HG03342 (cell line): ENCODE results near the gene TJP1.
"Not testable (repeated sequence)": the region's sequence is repeated elsewhere in the genome, so short reads cannot be mapped to it uniquely, and the experiment has no call there.

Experiments used
- ATAC-seq: cut with Tn5 transposase; IDR thresholded peaks from one replicate; pipeline ENCODE4 v1.9.1; 2021; ENCODE audit warnings: mild to moderate bottlenecking, moderate library complexity; ENCODE audit not compliant: unreplicated experiment

The TJP1 gene

DNA sequence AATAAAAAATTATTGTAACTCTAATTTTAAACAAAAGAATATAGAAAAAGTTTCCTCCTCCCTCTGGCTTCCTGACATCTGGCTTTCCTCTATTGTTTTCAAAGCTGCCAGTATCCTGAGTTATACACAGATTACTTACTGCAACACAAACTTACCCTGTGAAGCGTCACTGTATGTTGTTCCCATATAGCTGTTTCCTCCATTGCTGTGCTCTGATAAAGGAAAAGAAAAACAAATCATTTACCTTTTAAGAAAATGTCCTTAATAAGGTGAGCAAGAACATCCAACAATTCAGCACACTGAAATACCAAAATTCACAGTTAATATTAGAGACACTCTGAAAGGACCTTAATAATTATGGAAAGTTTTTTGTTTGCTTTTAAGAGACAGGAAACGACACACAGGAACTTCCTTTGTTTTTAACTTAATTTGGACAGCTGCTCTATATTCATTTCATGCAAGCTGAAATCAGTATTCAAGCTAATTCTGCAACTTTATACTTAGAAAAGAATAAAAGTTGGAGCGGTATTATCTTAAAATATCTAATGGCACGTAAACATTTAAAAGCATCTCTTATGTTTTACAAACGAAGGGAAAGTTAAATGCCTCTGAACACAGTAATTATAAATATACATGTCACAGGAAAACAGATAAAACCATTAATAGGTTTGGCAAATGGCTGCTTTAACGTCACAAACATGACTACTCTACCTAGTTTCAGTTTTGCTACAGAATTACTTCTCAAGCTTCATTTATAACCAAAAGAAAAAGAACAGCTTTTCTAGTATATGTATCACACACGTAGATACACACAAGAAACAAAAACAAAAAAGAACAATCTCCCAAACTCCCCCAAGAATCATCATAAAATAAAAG lies 21.5 kb downstream of the TJP1 start:
- no peak for ATAC-seq

DNA sequence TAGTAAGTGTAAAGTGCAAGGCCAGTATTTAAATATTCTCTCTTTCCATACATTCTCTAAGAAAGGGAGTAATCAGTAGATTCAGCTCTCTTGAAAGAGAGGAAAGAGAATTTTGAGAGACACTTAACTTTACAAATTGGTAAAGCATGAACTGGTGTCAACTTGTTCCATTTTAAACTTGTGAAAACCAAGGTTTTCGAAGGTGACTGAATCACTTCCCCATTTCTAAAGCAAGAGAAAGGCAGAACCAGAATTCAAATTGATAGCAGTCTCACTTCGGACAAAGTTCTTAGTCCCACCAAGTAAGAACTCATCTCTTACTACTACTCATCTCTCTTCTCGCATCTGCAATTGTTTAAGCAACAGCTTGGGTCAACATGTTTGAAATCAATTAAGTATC lies 22.4 kb downstream of the TJP1 start:
- no peak for ATAC-seq

DNA sequence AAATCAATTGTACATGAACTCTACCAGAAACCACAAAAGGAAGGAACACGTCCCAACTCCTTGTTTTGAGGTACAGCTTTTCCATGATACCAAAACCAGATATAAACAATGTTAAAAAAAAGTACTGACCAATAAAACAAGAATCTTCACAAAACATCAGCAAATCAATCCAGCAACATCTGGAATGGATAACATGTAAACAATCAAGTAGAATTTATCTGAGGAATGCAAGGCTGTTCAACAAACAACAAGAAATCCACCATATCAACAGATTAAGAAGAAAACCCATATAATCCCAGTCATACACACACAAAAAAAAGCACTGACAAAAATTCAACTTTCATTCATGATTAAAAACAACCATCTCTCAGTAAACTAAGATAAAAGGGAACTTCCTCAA lies 26.7 kb downstream of the TJP1 start:
- no peak for ATAC-seq

DNA sequence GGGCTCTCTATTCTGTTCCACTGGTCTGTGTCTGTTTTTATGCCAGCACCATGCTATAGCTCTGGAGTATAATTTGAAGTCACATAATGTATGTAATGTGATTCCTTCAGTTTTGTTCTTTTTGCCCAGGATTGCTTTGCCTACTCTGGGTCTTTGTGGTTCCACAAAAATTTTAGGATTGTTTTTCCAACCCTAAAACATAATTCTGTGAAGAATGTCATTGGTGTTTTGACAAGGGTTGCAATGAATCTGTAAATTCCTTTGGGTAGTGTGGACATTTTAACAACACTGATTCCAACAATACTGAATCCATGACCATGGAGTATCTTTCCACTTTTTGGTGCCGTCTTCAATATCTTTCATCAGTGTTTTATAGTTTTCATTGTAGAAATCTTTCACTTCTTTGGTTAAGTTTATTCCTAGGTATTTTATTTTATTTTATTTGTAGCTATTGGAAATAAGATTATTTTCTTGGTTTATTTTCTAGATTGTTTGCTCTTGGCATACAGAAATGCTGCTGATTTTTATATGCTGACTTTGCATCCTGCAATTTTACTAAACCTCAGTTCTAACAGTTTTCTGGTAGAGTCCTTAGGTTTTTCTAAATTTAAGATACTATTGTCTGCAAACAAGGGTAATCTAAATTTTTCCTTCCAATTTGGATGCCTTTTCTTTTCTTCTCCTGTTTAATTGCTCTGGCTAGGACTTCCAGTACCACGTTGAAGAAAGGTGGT lies 29.7 kb downstream of the TJP1 start:
- ATAC-seq, result no peak

DNA sequence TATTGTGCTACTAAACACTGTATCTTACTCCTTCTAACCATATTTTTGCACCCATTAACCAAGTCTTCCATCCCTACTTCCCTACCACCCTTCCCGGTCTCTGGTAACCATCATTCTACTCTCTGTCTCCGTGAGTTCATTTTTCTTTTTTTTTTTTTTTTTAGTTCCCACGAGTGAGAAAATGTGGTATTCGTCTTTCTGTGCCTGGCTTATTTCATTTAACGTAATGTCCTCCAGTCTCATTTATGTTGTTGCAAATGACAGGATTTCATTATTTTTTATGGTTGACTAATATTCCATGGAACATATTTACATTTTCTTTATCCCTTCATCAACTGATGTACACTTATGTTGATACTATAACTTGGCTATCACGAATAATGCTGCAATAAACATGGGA lies 31.7 kb downstream of the TJP1 start:
- ATAC-seq, result no peak

DNA sequence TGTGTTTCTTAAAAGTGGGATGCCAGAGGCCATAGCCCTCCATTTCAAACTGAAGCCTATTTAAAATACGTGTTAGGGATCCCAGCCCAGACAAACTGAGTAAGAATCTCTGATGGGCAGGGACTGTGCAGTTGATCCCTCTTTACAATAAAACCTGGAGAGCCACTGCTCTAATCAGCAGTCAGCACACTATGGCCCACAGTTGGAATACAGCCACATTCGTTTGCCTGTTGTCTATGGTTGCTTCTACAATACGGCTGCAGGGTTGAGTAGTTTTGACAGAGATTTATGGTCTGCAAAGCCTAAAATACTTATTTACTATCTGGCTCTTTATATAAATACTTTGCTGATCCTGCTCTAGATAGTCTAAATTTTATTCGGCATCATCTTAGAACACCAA lies 32.4 kb downstream of the TJP1 start:
- ATAC-seq, result no peak

DNA sequence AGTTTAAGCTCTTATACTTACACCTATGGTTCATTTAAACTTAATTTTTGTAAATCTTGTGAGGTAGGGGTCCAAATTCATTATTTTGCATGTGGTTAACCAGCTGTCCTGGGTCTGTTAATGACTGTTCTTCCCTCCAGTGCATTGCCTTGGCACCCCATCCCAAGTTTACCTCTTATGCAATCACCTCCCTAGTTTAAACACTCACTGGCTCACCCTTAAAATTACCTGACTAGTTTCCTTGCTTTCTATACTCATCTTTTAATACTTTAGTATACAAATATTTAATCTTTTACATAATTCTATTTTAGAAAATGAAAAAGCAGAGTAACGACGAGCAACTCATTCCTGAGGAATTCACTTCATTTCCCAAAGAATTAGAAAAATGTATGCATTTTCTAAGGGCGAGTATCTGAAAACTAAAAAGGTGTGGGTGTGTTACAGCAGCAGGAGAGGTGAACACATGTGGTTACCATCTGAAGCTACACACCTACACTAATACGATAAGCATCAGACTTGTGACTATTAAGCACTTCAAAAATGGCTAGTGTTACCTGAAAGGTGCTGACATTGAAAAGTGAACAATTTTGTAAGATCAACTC lies 33.7 kb downstream of the TJP1 start:
- ATAC-seq, result no peak

DNA sequence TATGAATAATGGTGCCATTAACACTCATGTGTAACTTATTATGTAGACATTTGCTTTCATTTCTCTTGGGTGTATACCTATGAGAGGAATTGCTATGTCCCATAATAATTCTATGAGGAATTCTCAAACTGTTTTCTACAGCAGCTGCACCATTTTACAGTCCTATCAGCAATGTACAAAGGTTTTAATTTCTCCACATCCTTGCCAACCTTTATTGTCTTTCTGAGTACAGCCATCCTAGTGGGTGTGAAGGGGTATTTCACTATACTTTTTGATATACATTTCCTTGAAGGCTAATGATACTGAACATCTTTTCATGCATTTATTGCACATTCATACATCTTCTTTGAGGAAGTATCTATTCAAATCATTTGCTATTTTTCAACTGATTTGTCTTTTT lies 34.5 kb downstream of the TJP1 start:
- ATAC-seq, result no peak

DNA sequence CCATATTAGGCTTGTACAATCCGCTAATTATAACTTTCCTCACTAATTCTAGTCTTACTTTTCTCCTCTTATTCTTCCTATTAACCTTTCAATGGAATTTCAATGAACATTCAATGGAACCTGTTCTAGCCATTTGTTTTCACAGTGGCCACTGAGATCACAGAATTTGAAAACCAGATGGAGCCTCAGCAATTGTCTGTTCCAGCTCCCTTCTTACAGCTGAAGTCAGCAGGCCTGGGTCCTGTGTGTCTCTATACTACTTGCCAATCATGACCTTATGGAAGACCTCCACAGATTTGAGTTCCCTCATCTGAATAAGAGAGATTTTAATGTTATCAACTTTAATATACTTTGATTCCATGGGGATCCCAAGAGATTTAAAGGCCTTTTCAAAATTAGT lies 36.6 kb downstream of the TJP1 start:
- ATAC-seq, result no peak

DNA sequence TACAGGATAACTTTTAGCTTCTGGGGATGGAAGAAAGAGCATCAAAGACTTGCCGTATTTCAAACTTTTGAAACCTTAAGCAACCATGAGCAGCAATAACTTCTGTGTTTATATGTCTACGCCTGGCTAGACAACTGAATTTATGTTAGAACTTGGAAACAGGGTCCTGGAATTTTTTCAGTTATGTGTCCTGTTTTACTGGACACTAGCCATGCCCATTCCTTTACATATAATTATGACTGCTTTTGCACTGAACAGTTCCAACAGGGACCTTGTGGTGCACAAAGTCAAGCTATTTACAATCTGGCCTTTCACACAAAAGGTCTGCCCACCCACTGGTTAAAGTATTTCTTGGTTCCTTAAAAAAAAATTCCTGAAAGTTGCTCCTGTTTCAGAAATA lies 37.1 kb downstream of the TJP1 start:
- no peak for ATAC-seq

DNA sequence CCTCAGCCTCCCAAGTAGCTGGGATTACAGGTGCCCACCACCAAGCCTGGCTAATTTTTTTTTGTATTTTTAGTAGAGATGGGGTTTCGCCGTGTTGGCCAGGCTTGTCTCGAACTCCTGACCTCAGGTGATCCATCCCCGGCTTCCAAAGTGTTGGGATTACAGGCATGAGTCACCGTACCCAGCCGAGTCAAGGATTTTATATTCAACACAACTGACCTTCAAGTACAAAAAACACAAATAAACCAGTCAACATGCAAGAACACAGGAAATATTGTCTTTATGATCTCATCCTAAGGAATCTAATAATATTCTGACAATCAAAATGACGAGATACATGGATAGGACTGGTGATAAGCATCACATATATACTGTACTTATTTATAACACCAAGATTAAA lies 37.9 kb downstream of the TJP1 start:
- no peak for ATAC-seq

DNA sequence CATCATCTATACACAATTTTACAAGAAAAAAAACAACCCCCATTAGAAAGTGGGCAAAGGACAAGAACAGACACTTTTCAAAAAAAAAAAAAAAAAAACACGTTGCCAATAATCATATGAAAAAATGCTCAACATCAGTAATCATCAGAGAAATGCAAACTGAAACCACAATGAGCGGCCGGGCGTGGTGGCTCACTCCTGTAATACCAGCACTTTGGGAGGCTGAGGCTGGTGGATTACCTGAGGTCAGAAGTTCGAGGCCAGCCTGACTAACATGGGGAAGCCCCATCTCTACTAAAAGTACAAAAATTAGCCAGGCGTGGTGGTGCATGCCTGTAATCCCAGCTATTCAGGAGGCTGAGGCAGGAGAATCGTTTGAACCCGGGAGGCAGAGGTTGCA lies 39.5 kb downstream of the TJP1 start:
- ATAC-seq, result not testable (repeated sequence)

DNA sequence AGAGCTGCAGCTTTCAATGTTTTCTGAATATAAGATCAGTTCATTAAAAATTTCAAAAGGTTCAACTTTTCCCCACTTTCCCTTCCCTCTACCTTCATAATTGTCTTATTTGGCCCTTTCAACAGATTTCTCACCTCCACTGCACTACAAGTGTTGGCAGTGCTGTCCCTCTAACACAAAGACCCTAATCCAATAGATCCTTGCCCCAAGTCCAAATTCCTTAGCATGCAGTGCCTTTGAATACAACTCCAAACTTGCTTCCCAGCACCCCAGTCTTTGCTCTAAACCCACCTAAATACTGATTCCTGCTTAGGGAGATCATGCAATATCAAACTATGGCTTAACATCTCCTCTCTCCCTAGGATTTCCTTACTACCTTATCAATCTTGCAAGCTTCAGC lies 43.9 kb downstream of the TJP1 start:
- no peak for ATAC-seq

DNA sequence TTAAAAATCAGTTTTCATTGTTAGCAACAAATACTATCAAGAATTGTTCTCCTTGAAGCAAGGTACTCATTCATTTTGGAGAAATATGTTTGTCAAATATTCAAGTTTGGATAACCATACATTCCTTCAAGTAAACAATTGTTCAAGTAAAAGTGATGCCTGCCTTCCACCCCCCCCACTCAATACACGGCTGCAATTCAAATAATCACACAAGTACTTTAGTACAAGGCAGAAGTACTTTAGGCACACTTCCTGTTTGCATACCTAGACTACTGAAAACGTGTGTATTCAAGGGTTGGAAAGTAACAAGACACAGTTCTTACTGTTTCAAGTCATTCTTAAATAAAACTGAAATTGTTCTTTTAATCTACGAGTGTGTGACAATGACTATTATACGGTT lies 45.4 kb downstream of the TJP1 start:
- ATAC-seq, result no peak

DNA sequence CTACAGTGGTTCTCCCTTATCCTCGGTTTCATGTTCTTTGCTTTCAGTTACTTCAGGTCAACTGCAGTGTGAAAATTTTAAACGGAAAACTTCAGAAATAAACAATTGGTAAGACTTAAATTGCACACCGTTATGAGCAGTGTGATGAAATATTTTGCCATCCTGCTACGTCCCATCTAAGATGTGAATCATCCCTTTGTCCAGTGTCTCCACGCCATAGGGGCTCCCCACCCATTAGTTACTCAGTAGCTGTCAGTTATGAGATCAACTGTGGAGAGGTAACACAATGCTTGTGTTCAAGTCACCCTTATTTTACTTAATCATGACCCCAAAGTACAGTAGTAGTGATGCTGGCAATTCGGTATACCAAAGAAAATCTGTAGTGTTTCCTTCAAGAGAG lies 47.4 kb downstream of the TJP1 start:
- no peak for ATAC-seq

DNA sequence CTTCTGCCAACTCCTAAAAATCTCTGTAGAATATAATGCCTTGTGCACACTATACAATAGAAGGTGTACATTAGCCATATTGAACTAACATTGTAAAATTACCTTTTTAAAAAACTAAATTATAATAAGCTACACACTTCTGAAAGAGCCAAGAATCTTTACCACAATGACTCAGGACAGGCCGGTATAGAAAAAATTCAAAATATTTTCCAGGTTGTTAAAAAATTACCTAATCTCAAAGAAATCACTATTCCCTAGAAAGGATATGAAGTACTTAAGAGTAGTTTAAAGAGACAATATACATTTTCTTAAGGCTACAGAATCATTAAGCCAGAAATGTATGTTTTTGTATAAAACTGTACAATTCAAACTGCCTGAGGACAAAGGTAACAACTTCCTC lies 48.5 kb downstream of the TJP1 start:
- no peak for ATAC-seq

DNA sequence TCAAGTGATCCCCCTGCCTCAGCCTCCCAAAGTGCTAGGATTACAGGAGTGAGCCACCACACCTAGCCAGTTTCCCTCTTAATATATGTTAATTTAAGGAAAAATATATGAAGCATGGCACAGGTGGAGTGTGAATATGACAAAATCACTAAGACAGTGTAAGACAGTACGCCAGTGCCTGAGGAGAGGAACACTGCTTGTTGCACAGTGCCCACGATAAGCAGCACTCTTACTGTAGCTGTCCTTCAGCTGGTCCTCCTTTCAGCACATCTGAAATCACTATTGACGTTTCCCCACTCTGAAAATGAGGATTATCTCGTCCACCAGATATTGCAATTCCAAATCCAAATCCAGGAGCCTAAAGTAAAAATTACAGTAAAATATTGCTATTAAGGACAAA lies 49.3 kb downstream of the TJP1 start:
- no peak for ATAC-seq

DNA sequence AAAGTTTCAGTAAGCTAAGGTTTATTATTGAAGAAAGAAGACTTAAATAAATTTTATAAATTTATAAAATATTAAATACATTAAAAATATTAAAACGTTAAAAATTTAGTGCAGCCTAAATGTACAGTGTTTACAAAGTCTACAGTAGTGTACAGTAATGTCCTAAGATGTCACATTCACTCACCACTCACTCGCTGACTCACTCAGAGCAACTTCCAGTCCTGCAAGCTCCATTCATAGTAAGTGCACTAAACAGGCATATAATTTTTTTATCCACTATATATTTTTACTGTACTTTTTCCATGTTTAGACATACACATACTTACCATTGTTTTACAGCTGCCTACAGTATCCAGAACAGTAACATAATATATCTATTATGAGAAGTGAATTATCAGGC lies 51.5 kb downstream of the TJP1 start:
- no peak for ATAC-seq

DNA sequence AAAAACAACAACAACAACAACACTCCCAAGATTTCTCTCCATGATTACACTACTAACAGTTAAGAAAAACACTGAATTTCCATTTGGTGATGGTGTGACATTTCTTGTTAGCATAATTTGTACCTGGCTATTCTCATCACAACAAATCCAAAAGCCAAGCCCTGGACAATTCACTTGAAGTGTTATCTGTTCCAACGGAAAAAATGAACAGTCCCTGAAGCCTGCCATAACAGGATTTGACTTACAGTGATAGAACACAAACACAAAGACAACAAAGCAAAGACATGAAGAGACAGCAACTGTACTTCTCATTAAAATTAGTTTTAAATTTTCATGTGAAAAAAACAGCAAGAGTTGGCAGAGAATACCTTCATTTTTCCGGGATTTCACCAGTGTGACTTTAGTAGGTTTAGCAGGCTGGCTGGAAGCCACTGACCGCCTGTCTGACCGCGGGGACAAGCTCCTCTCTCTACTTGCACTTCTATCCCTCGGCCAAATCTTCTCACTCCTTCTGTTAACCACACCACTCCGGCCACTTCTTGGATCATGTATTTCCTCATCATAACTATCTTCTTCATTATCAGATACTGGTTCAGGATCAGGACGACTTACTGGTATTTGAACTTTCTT lies 56.3 kb downstream of the TJP1 start:
- no peak for ATAC-seq

DNA sequence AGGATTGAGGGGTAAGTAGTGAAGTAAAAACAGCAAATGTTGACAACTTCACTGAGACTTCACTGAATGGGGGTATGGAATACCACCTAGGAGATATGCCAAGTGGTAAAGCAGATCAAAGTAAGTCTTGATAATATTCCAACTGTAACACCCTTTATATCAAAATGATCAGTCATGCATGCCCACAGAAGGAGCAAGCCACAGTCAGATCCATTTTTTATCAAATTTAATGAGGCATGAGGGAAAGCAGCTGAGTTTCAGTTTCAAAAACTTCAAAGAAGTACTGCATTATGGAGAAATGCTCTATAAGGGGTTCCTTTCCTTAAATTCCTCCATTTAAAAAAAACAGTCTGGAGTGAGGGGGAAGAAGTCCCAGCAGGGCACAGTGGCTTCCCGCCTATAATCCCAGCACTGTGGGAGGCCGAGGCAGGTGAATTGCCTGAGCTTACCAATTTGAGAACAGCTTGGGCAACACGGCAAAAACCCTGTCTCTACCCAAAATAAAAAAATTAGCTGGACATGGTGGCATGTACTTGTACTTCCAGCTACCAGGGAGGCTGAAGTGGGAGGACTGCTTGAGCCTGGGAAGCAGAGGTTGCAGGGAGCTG lies 56.9 kb downstream of the TJP1 start:
- ATAC-seq, result no peak

DNA sequence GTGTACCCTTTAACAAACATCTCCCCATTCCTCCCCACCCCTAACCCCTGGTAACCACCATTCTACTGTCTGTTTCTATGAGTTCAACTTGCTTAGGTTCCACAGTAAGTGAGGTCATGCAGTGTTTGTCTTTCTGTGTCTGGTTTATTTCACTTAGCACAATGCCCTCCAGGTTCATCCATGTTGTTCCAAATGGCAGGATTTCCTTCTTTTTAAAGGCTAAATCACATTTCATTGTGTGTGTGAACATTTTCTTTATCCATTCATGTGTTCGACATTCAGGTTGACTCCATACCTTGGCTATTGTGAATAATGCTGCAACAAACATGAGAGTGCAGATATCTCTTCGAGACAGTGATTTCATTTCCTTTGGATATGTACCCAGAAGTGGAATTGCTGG lies 62.7 kb downstream of the TJP1 start:
- ATAC-seq, result no peak
